HCT116 (cell line): ENCODE data around the gene TCF15. TPM values are rescaled to one million over a fixed set of nuclear protein-coding genes. Genes with fewer than 3 reads are reported as not detected.

Source experiments
- ATAC-seq: fragments of 200-7000 bp; cut with Tn5 transposase; 2 replicates; pipeline ENCODE4 v1.9.1; 2020; ENCODE audit warnings: mild to moderate bottlenecking, moderate library complexity
- BruUV-seq: library from RNA; stranded (reverse); fragments of 400-500 nt; replicated peaks from 2 replicates; lab custom pipeline; 2021; lab: Mats Ljungman, UMichigan
- CTCF ChIA-PET: fragments of 300-600 bp; sonication (Branson Sonifier 250); formaldehyde crosslinking; loops from one replicate; lab custom pipeline; 2021; ENCODE audit warnings: antibody characterized with exemption; lab: Charles Lee
- POLR2A ChIA-PET: fragments of 300-600, 350-600 bp; sonication (Branson Sonifier 250); formaldehyde crosslinking; loops from one replicate; lab custom pipeline; 2021; ENCODE audit warnings: antibody characterized with exemption; lab: Charles Lee
- RAD21 ChIA-PET, 2 experiments: fragments of 300-600 bp; sonication (Branson Sonifier 250); formaldehyde crosslinking; loops; one replicate each; lab custom pipeline; 2023; ENCODE audit warnings: low total read pairs in 2 of 2; ENCODE audit not compliant: uncharacterized antibody in 2 of 2, unreplicated experiment in 2 of 2, low non-redundant PET in 1 of 2; lab: Charles Lee
- DNase-seq: peaks from one replicate; pipeline ENCODE4 v3.0.0-alpha.2; 2010; ENCODE audit warnings: low read depth, low spot score
- H2AFZ ChIP-seq: fragments of 200-600 bp; shearing (Covaris generic), sonication (generic); 2 replicates; pipeline ENCODE4 v1.6.1; 2017; ENCODE audit warnings: low read depth, mixed run types, mixed read lengths, antibody characterized with exemption, low read length; ENCODE audit not compliant: poor library complexity, severe bottlenecking
- H3K27ac ChIP-seq: 2 replicates; pipeline ENCODE4 v1.5.1; 2012; ENCODE audit warnings: low read depth, low read length
- H3K27me3 ChIP-seq: fragments of 200-600 bp; sonication (generic); 2 replicates; pipeline ENCODE4 v1.6.1; 2016; ENCODE audit warnings: mixed run types, low read length, mixed read lengths; ENCODE audit not compliant: insufficient read depth
- H3K36me3 ChIP-seq, 2 experiments: fragments of 200-500 bp in 1 of 2; fragments of 200-600 bp in 1 of 2; sonication (Bioruptor generic) in 1 of 2; sonication (generic) in 1 of 2; 2 replicates each; pipeline versions ENCODE4 v1.5.1 to v1.6.1; 2014 to 2016; ENCODE audit warnings: low read length in 2 of 2, inconsistent platforms in 1 of 2, mixed read lengths in 1 of 2, mixed run types in 1 of 2; ENCODE audit not compliant: insufficient read depth in 2 of 2, control insufficient read depth in 1 of 2
- H3K4me1 ChIP-seq, 2 experiments: fragments of 200-600 bp in 1 of 2; sonication (generic) in 1 of 2; 2 replicates each; pipeline versions ENCODE4 v1.5.1 to v1.6.1; 2012 to 2017; ENCODE audit warnings: low read length in 2 of 2, inconsistent platforms in 1 of 2, mild to moderate bottlenecking in 1 of 2, mixed read lengths in 1 of 2, mixed run types in 1 of 2, moderate library complexity in 1 of 2; ENCODE audit not compliant: insufficient read depth in 2 of 2, control insufficient read depth in 1 of 2
- H3K4me2 ChIP-seq: fragments of 200-600 bp; sonication (generic); 2 replicates; pipeline ENCODE4 v1.6.1; 2017; ENCODE audit warnings: mixed run types, low read length, mixed read lengths
- H3K4me3 ChIP-seq, 2 experiments: fragments of 200-600 bp in 1 of 2; sonication (generic) in 1 of 2; replicated peaks in 1 of 2; 2 replicates each; pipeline ENCODE4 v1.5.1; 2011 to 2016; ENCODE audit warnings: low read length in 2 of 2, control low read depth in 1 of 2, low read depth in 1 of 2, mild to moderate bottlenecking in 1 of 2, mixed read lengths in 1 of 2, mixed run types in 1 of 2
- H3K79me2 ChIP-seq: fragments of 200-600 bp; sonication (generic); 2 replicates; pipeline ENCODE4 v1.6.1; 2017; ENCODE audit warnings: mild to moderate bottlenecking, mixed run types, low read length, moderate library complexity, mixed read lengths; ENCODE audit not compliant: insufficient read depth
- H3K9ac ChIP-seq: fragments of 200-600 bp; sonication (generic); 2 replicates; pipeline ENCODE4 v1.6.1; 2016; ENCODE audit warnings: low read length, mixed read lengths
- H3K9me2 ChIP-seq: fragments of 200-600 bp; sonication (generic), shearing (Covaris generic); 2 replicates; pipeline ENCODE4 v1.6.1; 2017; ENCODE audit warnings: mixed run types, mild to moderate bottlenecking, moderate library complexity; ENCODE audit not compliant: insufficient read depth
- H3K9me3 ChIP-seq, 2 experiments: fragments of 200-500 bp in 1 of 2; fragments of 200-600 bp in 1 of 2; sonication (Bioruptor generic) in 1 of 2; sonication (generic) in 1 of 2; 2 replicates each; pipeline ENCODE4 v1.6.1; 2014 to 2017; ENCODE audit warnings: low read length in 2 of 2, mixed read lengths in 2 of 2, inconsistent platforms in 1 of 2, low read depth in 1 of 2, mild to moderate bottlenecking in 1 of 2, mixed run types in 1 of 2, moderate library complexity in 1 of 2; ENCODE audit not compliant: control insufficient read depth in 1 of 2, insufficient read depth in 1 of 2
- H4K20me1 ChIP-seq: fragments of 200-600 bp; sonication (generic), shearing (Covaris generic); 2 replicates; pipeline ENCODE4 v1.6.1; 2017; ENCODE audit warnings: mixed run types, mild to moderate bottlenecking, moderate library complexity; ENCODE audit not compliant: insufficient read depth
- ELF1 ChIP-seq: IDR thresholded peaks from 2 replicates; pipeline ENCODE4 v1.6.1; 2012; ENCODE audit warnings: low read depth, borderline replicate concordance
- EZH2 ChIP-seq: fragments of 200-600 bp; sonication (generic); IDR thresholded peaks from 2 replicates; pipeline ENCODE4 v1.6.1; 2017; ENCODE audit warnings: antibody characterized with exemption, mixed run types
- FOSL1 ChIP-seq: IDR thresholded peaks from 2 replicates; pipeline ENCODE4 v1.6.1; 2012; ENCODE audit warnings: low read depth
- JUND ChIP-seq: IDR thresholded peaks from 2 replicates; pipeline ENCODE4 v1.6.1; 2012
- RAD21 ChIP-seq: IDR thresholded peaks from 2 replicates; pipeline ENCODE4 v1.6.1; 2012; ENCODE audit warnings: low read depth, mild to moderate bottlenecking
- SRF ChIP-seq: IDR thresholded peaks from 2 replicates; pipeline ENCODE4 v1.6.1; 2012; ENCODE audit warnings: low read depth
- intact Hi-C: fragments of 100-400 bp; cut with micrococcal nuclease; formaldehyde crosslinking; loops from 2 replicates; pipeline ENCODE4 v1.10.0; 2022
- total RNA-seq: library from RNA; stranded (reverse); gene quantifications from one replicate; pipeline ENCODE4 v1.2.1, GENCODE V29; 2021; ENCODE audit not compliant: unreplicated experiment
- TF ChIP-seq, protein P1 (sequence below), 3 experiments: fragments of 200-600 bp in 1 of 3; sonication (generic) in 1 of 3; IDR thresholded peaks in 2 of 3; conservative IDR thresholded peaks in 1 of 3; 2 replicates each; pipeline ENCODE4 v1.5.1; 2012 to 2017; ENCODE audit warnings: low read depth in 2 of 3, low read length in 2 of 3, antibody characterized with exemption in 1 of 3, borderline replicate concordance in 1 of 3, control low read depth in 1 of 3, mild to moderate bottlenecking in 1 of 3, mixed read lengths in 1 of 3, mixed run types in 1 of 3, moderate library complexity in 1 of 3; ENCODE audit not compliant: insufficient read depth in 1 of 3
- TF ChIP-seq, protein P2 (sequence below): IDR thresholded peaks from 2 replicates; pipeline ENCODE4 v1.6.1; 2012
- TF ChIP-seq, protein P3 (sequence below): IDR thresholded peaks from 2 replicates; pipeline ENCODE4 v1.6.1; 2011; ENCODE audit warnings: mild to moderate bottlenecking, low read length, moderate library complexity; ENCODE audit not compliant: insufficient replicate concordance; ENCODE audit errors: extremely low read depth

TCF15 gene
- total RNA-seq, 1 experiment from 2014 or later, result not detected

DNA sequence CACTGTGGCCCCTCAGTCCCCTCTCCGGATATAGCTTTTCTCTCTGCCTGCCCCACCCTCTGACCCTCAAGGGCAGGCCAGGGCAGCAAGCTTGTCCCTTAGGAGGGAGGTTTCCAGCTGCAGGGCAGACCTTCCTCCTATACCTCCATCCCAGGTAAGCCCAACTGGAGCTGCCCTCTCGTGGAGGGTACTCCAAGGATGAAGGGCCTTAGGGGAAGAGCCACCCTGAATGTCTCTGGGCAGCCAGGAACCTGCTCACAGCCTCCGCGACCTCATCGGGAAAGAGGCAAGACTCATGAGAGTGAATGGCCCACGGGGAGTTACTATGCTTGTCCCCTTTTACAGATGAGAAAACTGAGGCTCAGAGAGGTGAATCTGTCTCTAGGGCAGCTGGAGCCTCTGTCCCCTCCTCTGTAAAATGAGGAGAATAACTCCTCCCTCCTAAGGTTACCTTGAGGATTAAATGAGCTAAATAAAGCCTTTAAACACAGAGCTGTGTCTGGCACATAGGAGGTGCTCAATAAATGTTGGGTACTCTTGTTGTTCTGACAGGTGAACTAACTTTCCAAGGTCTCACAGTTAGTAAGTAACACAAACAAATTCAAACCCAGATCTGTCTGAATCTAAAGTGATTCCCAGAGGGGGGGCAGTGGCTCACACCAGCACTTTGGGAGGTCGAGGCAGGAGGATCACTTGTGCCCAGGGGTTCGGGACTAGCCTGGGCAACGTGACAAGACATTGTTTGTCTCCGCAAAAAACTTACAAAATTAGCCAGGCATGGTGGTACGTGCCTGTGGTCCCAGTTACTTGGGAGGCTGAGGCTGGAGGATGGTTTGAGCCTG, 30.8 kb upstream of the TCF15 start:
- no peak for DNase-seq
- no peak overlapping the region for H3K27ac ChIP-seq
- no peak overlapping the region for H3K4me3 ChIP-seq
- BruUV-seq, result no TSS peak
- no peak overlapping the region for H2AFZ ChIP-seq
- intact Hi-C loops, result no loop called here
- no peak overlapping the region for H3K9ac ChIP-seq
- no peaks in the 10 kb centered on the region for H3K27me3 ChIP-seq
- RAD21 ChIA-PET, result no interaction called here
- no peaks in the 10 kb centered on the region for H3K79me2 ChIP-seq
- H3K4me1 ChIP-seq, result peaks cover 8 to 9% of the 10 kb centered on the region in 2 experiments
- no peaks in the 10 kb centered on the region for H3K9me3 ChIP-seq
- no peak for TF ChIP-seq ELF1
- TF ChIP-seq JUND, result no peak
- TF ChIP-seq SRF, result no peak
- TF ChIP-seq, protein P1, sequence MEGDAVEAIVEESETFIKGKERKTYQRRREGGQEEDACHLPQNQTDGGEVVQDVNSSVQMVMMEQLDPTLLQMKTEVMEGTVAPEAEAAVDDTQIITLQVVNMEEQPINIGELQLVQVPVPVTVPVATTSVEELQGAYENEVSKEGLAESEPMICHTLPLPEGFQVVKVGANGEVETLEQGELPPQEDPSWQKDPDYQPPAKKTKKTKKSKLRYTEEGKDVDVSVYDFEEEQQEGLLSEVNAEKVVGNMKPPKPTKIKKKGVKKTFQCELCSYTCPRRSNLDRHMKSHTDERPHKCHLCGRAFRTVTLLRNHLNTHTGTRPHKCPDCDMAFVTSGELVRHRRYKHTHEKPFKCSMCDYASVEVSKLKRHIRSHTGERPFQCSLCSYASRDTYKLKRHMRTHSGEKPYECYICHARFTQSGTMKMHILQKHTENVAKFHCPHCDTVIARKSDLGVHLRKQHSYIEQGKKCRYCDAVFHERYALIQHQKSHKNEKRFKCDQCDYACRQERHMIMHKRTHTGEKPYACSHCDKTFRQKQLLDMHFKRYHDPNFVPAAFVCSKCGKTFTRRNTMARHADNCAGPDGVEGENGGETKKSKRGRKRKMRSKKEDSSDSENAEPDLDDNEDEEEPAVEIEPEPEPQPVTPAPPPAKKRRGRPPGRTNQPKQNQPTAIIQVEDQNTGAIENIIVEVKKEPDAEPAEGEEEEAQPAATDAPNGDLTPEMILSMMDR (IDR thresholded peaks at IDR 0.05 in 2 of 3, conservative IDR thresholded peaks at IDR 0.05 in 1 of 3; ENCODE audit: borderline replicate concordance in 1 of 3, insufficient read depth in 1 of 3, low read depth in 2 of 3, low read length in 2 of 3), result no peak
- no peak for TF ChIP-seq EZH2
- TF ChIP-seq FOSL1, result no peak
- TF ChIP-seq, protein P2, sequence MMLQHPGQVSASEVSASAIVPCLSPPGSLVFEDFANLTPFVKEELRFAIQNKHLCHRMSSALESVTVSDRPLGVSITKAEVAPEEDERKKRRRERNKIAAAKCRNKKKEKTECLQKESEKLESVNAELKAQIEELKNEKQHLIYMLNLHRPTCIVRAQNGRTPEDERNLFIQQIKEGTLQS, result no peak
- no peak for TF ChIP-seq RAD21
- TF ChIP-seq, protein P3, sequence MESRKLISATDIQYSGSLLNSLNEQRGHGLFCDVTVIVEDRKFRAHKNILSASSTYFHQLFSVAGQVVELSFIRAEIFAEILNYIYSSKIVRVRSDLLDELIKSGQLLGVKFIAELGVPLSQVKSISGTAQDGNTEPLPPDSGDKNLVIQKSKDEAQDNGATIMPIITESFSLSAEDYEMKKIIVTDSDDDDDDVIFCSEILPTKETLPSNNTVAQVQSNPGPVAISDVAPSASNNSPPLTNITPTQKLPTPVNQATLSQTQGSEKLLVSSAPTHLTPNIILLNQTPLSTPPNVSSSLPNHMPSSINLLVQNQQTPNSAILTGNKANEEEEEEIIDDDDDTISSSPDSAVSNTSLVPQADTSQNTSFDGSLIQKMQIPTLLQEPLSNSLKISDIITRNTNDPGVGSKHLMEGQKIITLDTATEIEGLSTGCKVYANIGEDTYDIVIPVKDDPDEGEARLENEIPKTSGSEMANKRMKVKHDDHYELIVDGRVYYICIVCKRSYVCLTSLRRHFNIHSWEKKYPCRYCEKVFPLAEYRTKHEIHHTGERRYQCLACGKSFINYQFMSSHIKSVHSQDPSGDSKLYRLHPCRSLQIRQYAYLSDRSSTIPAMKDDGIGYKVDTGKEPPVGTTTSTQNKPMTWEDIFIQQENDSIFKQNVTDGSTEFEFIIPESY, result no peak
- TF ChIP-seq, all 23 proteins: peak for 0
- POLR2A ChIA-PET, result no interaction called here
- Histone ChIP-seq H3K4me2 (no peak overlapping the region), H3K36me3 (no peaks in the 10 kb centered on the region), H4K20me1 (no peaks in the 10 kb centered on the region), H3K9me2 (no peaks in the 10 kb centered on the region)
- ATAC-seq, result no peak
- CTCF ChIA-PET, result interaction anchor here (1.3 kb wide), 1 partner anchor 38 kb away, joined by 3 read pairs; no protein-coding TSS in a partner anchor
